Liver (tissue), 9 donors: ENCODE measurements around the gene KCNMA1. TPM values are rescaled to one million over a fixed set of nuclear protein-coding genes. Genes with fewer than 3 reads are reported as not detected.

Experiments
- DNase-seq: peaks from one replicate; pipeline ENCODE4 v3.0.0-alpha.2; 2017; ENCODE audit warnings: low spot score
- H3K27ac ChIP-seq, 2 donors: one replicate each; pipeline ENCODE4 v1.7.0; 2013; ENCODE audit warnings: inconsistent platforms in 2 of 2, low read length in 2 of 2, control low read depth in 1 of 2, low read depth in 1 of 2, mild to moderate bottlenecking in 1 of 2
- H3K27me3 ChIP-seq, 4 donors: one replicate each; pipeline versions ENCODE4 v1.6.1 to v1.7.0; 2013; ENCODE audit warnings: low read length in 3 of 4, inconsistent platforms in 1 of 4, mild to moderate bottlenecking in 1 of 4, moderate library complexity in 1 of 4; ENCODE audit not compliant: control insufficient read depth in 4 of 4, insufficient read depth in 4 of 4
- H3K36me3 ChIP-seq, 4 donors: one replicate each; pipeline versions ENCODE4 v1.6.1 to v1.7.0; 2013; ENCODE audit warnings: low read length in 3 of 4, mild to moderate bottlenecking in 3 of 4, low read depth in 1 of 4, moderate library complexity in 1 of 4; ENCODE audit not compliant: control insufficient read depth in 4 of 4, insufficient read depth in 3 of 4
- H3K4me1 ChIP-seq, 4 donors: one replicate each; pipeline versions ENCODE4 v1.6.1 to v1.7.0; 2013; ENCODE audit warnings: low read length in 3 of 4, mild to moderate bottlenecking in 3 of 4, moderate library complexity in 1 of 4; ENCODE audit not compliant: control insufficient read depth in 4 of 4, insufficient read depth in 4 of 4
- H3K4me3 ChIP-seq, 3 donors: one replicate each; pipeline versions ENCODE4 v1.6.1 to v1.7.0; 2013; ENCODE audit warnings: low read length in 3 of 3, control low read depth in 1 of 3, low read depth in 1 of 3, mild to moderate bottlenecking in 1 of 3
- H3K9ac ChIP-seq, 2 donors: one replicate each; pipeline ENCODE4 v1.7.0; 2013; ENCODE audit warnings: low read length in 2 of 2, mild to moderate bottlenecking in 2 of 2, moderate library complexity in 2 of 2, control low read depth in 1 of 2, low read depth in 1 of 2
- H3K9me3 ChIP-seq, 4 donors: one replicate each; pipeline versions ENCODE4 v1.6.1 to v1.7.0; 2013; ENCODE audit warnings: low read length in 3 of 4; ENCODE audit not compliant: control insufficient read depth in 4 of 4
- ATF3 ChIP-seq: IDR thresholded peaks from 2 replicates; pipeline ENCODE4 v1.6.1; 2016; ENCODE audit warnings: antibody characterized with exemption
- CTCF ChIP-seq: fragments of 150-350 bp; IDR thresholded peaks from 2 replicates; pipeline ENCODE4 v1.5.1; 2017; ENCODE audit warnings: improper control_type of control experiment, low read depth, low read length; ENCODE audit not compliant: missing input control
- EGR1 ChIP-seq, 2 donors: IDR thresholded peaks; 2 replicates each; pipeline ENCODE4 v1.6.1; 2016 to 2018; ENCODE audit warnings: antibody characterized with exemption in 2 of 2, low read depth in 2 of 2
- FOXA1 ChIP-seq: IDR thresholded peaks from 2 replicates; pipeline ENCODE4 v1.6.1; 2016; ENCODE audit warnings: antibody characterized with exemption
- FOXA2 ChIP-seq: IDR thresholded peaks from 2 replicates; pipeline ENCODE4 v1.6.1; 2016; ENCODE audit warnings: antibody characterized with exemption
- GABPA ChIP-seq, 2 donors: IDR thresholded peaks in 1 of 2; conservative IDR thresholded peaks in 1 of 2; 2 replicates each; pipeline ENCODE4 v1.6.1; 2016; ENCODE audit warnings: antibody characterized with exemption in 2 of 2, mild to moderate bottlenecking in 1 of 2, moderate library complexity in 1 of 2
- HNF4A ChIP-seq, 2 donors: conservative IDR thresholded peaks; 2 replicates each; pipeline ENCODE4 v1.6.1; 2016; ENCODE audit warnings: antibody characterized with exemption in 2 of 2, mild to moderate bottlenecking in 2 of 2
- HNF4G ChIP-seq: IDR thresholded peaks from 2 replicates; pipeline ENCODE4 v1.6.1; 2016; ENCODE audit warnings: antibody characterized with exemption
- JUND ChIP-seq, 2 donors: IDR thresholded peaks; 2 replicates each; pipeline ENCODE4 v1.6.1; 2016; ENCODE audit warnings: antibody characterized with exemption in 2 of 2
- MAX ChIP-seq: IDR thresholded peaks from 2 replicates; pipeline ENCODE4 v1.6.1; 2016; ENCODE audit warnings: antibody characterized with exemption
- NR2F2 ChIP-seq: IDR thresholded peaks from 2 replicates; pipeline ENCODE4 v1.6.1; 2016; ENCODE audit warnings: antibody characterized with exemption
- RAD21 ChIP-seq, 2 donors: IDR thresholded peaks; 2 replicates each; pipeline ENCODE4 v1.6.1; 2016; ENCODE audit warnings: antibody characterized with exemption in 2 of 2, mild to moderate bottlenecking in 2 of 2
- RXRA ChIP-seq, 2 donors: IDR thresholded peaks; 2 replicates each; pipeline ENCODE4 v1.6.1; 2017 to 2018; ENCODE audit warnings: antibody characterized with exemption in 2 of 2, mild to moderate bottlenecking in 1 of 2
- TAF1 ChIP-seq: conservative IDR thresholded peaks from 2 replicates; pipeline ENCODE4 v1.6.1; 2016; ENCODE audit warnings: antibody characterized with exemption, mild to moderate bottlenecking
- YY1 ChIP-seq: IDR thresholded peaks from 2 replicates; pipeline ENCODE4 v1.6.1; 2016; ENCODE audit warnings: antibody characterized with exemption, mild to moderate bottlenecking
- WGBS: extraction: QIAGEN DNeasy Blood & Tissue Kit; methylation state at CpG from one replicate; pipeline ENCODE4 v1.1.7; 2013; 5-methylcytosine and 5-hydroxymethylcytosine counted together
- polyA plus RNA-seq, 2 donors: library from polyadenylated mRNA; stranded (reverse) in 1 of 2; unstranded in 1 of 2; fragments of 200-250 nt in 1 of 2; fragments of >200 nt in 1 of 2; fragmentation: Nextera tagmentation in 1 of 2; extraction: Ambion mirVana in 1 of 2; gene quantifications; one replicate each; pipeline versions ENCODE4 v1.2.1 to v1.2.3, GENCODE V29; 2013 to 2015
- total RNA-seq, 2 donors: library from RNA; depleted of rRNA; stranded (reverse); fragments of >200 nt; gene quantifications; one replicate each; pipeline ENCODE4 v1.2.3, GENCODE V29; 2014
- donor health status: healthy.
- donor health status: healthy.
- donor health status: healthy.
- donor health status: healthy.
- donor health status: healthy.

Gene KCNMA1
- total and polyA plus RNA-seq, 4 donors: 2.5 to 9.7 (median 4.7) TPM

GRCh38 chr10:77311186-77311585 lies 326.4 kb downstream of the KCNMA1 start (continued):
- TF ChIP-seq MAX: no peak
- TF ChIP-seq RXRA (IDR thresholded peaks at IDR 0.05): no peak

GRCh38 chr10:77310288-77310840 lies 327.2 kb downstream of the KCNMA1 start:
- Histone ChIP-seq H3K27ac (no peak overlapping the region), H3K4me1 (peaks cover 0 to 7% (median 4%) of the 10 kb centered on the region in 4 donors), H3K9ac (no peak overlapping the region), H3K4me3 (no peak overlapping the region), H3K27me3 (no peaks in the 10 kb centered on the region), H3K36me3 (no peaks in the 10 kb centered on the region), H3K9me3 (no peaks in the 10 kb centered on the region)
- 82% methylated on average over 6 of the region's 6 CpGs for WGBS
- no peak for TF ChIP-seq ATF3
- no peak for TF ChIP-seq FOXA2
- TF ChIP-seq NR2F2: no peak
- no peak for TF ChIP-seq HNF4A (conservative IDR thresholded peaks at IDR 0.05)
- TF ChIP-seq RAD21 (IDR thresholded peaks at IDR 0.05): no peak
- no peak for TF ChIP-seq JUND (IDR thresholded peaks at IDR 0.05)
- TF ChIP-seq FOXA1: no peak
- no peak for TF ChIP-seq RXRA (IDR thresholded peaks at IDR 0.05)
- TF ChIP-seq GABPA (IDR thresholded peaks at IDR 0.05 in 1 of 2, conservative IDR thresholded peaks at IDR 0.05 in 1 of 2): no peak
- DNase-seq: no peak

GRCh38 chr10:77309509-77309908 lies 328.1 kb downstream of the KCNMA1 start:
- no peak overlapping the region for H3K4me3 ChIP-seq
- peaks cover 0 to 7% (median 4%) of the 10 kb centered on the region in 4 donors for H3K4me1 ChIP-seq
- DNase-seq: no peak
- H3K9me3 ChIP-seq: no peaks in the 10 kb centered on the region
- H3K27me3 ChIP-seq: no peaks in the 10 kb centered on the region
- no peaks in the 10 kb centered on the region for H3K36me3 ChIP-seq
- no peak overlapping the region for H3K9ac ChIP-seq
- H3K27ac ChIP-seq: no peak overlapping the region
- WGBS: 81% methylated on average over 2 of the region's 2 CpGs
- TF ChIP-seq FOXA2: no peak
- no peak for TF ChIP-seq CTCF
- TF ChIP-seq JUND (IDR thresholded peaks at IDR 0.05): no peak
- TF ChIP-seq GABPA (IDR thresholded peaks at IDR 0.05 in 1 of 2, conservative IDR thresholded peaks at IDR 0.05 in 1 of 2): no peak
- no peak for TF ChIP-seq HNF4G
- TF ChIP-seq ATF3: no peak
- TF ChIP-seq RXRA (IDR thresholded peaks at IDR 0.05): no peak
- no peak for TF ChIP-seq NR2F2
- TF ChIP-seq EGR1 (IDR thresholded peaks at IDR 0.05; ENCODE audit: low read depth in 2 of 2): no peak
- no peak for TF ChIP-seq TAF1
- no peak for TF ChIP-seq RAD21 (IDR thresholded peaks at IDR 0.05)
- TF ChIP-seq YY1: no peak
- no peak for TF ChIP-seq MAX
